Liver (tissue), 9 donors: ENCODE measurements around the gene TVP23A. TPM values are rescaled to one million over a fixed set of nuclear protein-coding genes. Genes with fewer than 3 reads are reported as not detected.

ENCODE experiments used
- DNase-seq: peaks from one replicate; pipeline ENCODE4 v3.0.0-alpha.2; 2017; ENCODE audit warnings: low spot score
- H3K27ac ChIP-seq, 2 donors: one replicate each; pipeline ENCODE4 v1.7.0; 2013; ENCODE audit warnings: inconsistent platforms in 2 of 2, low read length in 2 of 2, control low read depth in 1 of 2, low read depth in 1 of 2, mild to moderate bottlenecking in 1 of 2
- H3K27me3 ChIP-seq, 4 donors: one replicate each; pipeline versions ENCODE4 v1.6.1 to v1.7.0; 2013; ENCODE audit warnings: low read length in 3 of 4, inconsistent platforms in 1 of 4, mild to moderate bottlenecking in 1 of 4, moderate library complexity in 1 of 4; ENCODE audit not compliant: control insufficient read depth in 4 of 4, insufficient read depth in 4 of 4
- H3K36me3 ChIP-seq, 4 donors: one replicate each; pipeline versions ENCODE4 v1.6.1 to v1.7.0; 2013; ENCODE audit warnings: low read length in 3 of 4, mild to moderate bottlenecking in 3 of 4, low read depth in 1 of 4, moderate library complexity in 1 of 4; ENCODE audit not compliant: control insufficient read depth in 4 of 4, insufficient read depth in 3 of 4
- H3K4me1 ChIP-seq, 4 donors: one replicate each; pipeline versions ENCODE4 v1.6.1 to v1.7.0; 2013; ENCODE audit warnings: low read length in 3 of 4, mild to moderate bottlenecking in 3 of 4, moderate library complexity in 1 of 4; ENCODE audit not compliant: control insufficient read depth in 4 of 4, insufficient read depth in 4 of 4
- H3K4me3 ChIP-seq, 3 donors: one replicate each; pipeline versions ENCODE4 v1.6.1 to v1.7.0; 2013; ENCODE audit warnings: low read length in 3 of 3, control low read depth in 1 of 3, low read depth in 1 of 3, mild to moderate bottlenecking in 1 of 3
- H3K9ac ChIP-seq, 2 donors: one replicate each; pipeline ENCODE4 v1.7.0; 2013; ENCODE audit warnings: low read length in 2 of 2, mild to moderate bottlenecking in 2 of 2, moderate library complexity in 2 of 2, control low read depth in 1 of 2, low read depth in 1 of 2
- H3K9me3 ChIP-seq, 4 donors: one replicate each; pipeline versions ENCODE4 v1.6.1 to v1.7.0; 2013; ENCODE audit warnings: low read length in 3 of 4; ENCODE audit not compliant: control insufficient read depth in 4 of 4
- EGR1 ChIP-seq, 2 donors: IDR thresholded peaks; 2 replicates each; pipeline ENCODE4 v1.6.1; 2016 to 2018; ENCODE audit warnings: antibody characterized with exemption in 2 of 2, low read depth in 2 of 2
- FOXA1 ChIP-seq: IDR thresholded peaks from 2 replicates; pipeline ENCODE4 v1.6.1; 2016; ENCODE audit warnings: antibody characterized with exemption
- FOXA2 ChIP-seq: IDR thresholded peaks from 2 replicates; pipeline ENCODE4 v1.6.1; 2016; ENCODE audit warnings: antibody characterized with exemption
- GABPA ChIP-seq, 2 donors: IDR thresholded peaks in 1 of 2; conservative IDR thresholded peaks in 1 of 2; 2 replicates each; pipeline ENCODE4 v1.6.1; 2016; ENCODE audit warnings: antibody characterized with exemption in 2 of 2, mild to moderate bottlenecking in 1 of 2, moderate library complexity in 1 of 2
- HNF4A ChIP-seq, 2 donors: conservative IDR thresholded peaks; 2 replicates each; pipeline ENCODE4 v1.6.1; 2016; ENCODE audit warnings: antibody characterized with exemption in 2 of 2, mild to moderate bottlenecking in 2 of 2
- HNF4G ChIP-seq: IDR thresholded peaks from 2 replicates; pipeline ENCODE4 v1.6.1; 2016; ENCODE audit warnings: antibody characterized with exemption
- JUND ChIP-seq, 2 donors: IDR thresholded peaks; 2 replicates each; pipeline ENCODE4 v1.6.1; 2016; ENCODE audit warnings: antibody characterized with exemption in 2 of 2
- RAD21 ChIP-seq, 2 donors: IDR thresholded peaks; 2 replicates each; pipeline ENCODE4 v1.6.1; 2016; ENCODE audit warnings: antibody characterized with exemption in 2 of 2, mild to moderate bottlenecking in 2 of 2
- RXRA ChIP-seq, 2 donors: IDR thresholded peaks; 2 replicates each; pipeline ENCODE4 v1.6.1; 2017 to 2018; ENCODE audit warnings: antibody characterized with exemption in 2 of 2, mild to moderate bottlenecking in 1 of 2
- SP1 ChIP-seq: IDR thresholded peaks from 2 replicates; pipeline ENCODE4 v1.6.1; 2018; ENCODE audit warnings: antibody characterized with exemption, mild to moderate bottlenecking
- TAF1 ChIP-seq: conservative IDR thresholded peaks from 2 replicates; pipeline ENCODE4 v1.6.1; 2016; ENCODE audit warnings: antibody characterized with exemption, mild to moderate bottlenecking
- YY1 ChIP-seq: IDR thresholded peaks from 2 replicates; pipeline ENCODE4 v1.6.1; 2016; ENCODE audit warnings: antibody characterized with exemption, mild to moderate bottlenecking
- WGBS: extraction: QIAGEN DNeasy Blood & Tissue Kit; methylation state at CpG from one replicate; pipeline ENCODE4 v1.1.7; 2013; 5-methylcytosine and 5-hydroxymethylcytosine counted together
- polyA plus RNA-seq, 2 donors: library from polyadenylated mRNA; stranded (reverse) in 1 of 2; unstranded in 1 of 2; fragments of 200-250 nt in 1 of 2; fragments of >200 nt in 1 of 2; fragmentation: Nextera tagmentation in 1 of 2; extraction: Ambion mirVana in 1 of 2; gene quantifications; one replicate each; pipeline versions ENCODE4 v1.2.1 to v1.2.3, GENCODE V29; 2013 to 2015
- total RNA-seq, 2 donors: library from RNA; depleted of rRNA; stranded (reverse); fragments of >200 nt; gene quantifications; one replicate each; pipeline ENCODE4 v1.2.3, GENCODE V29; 2014
- TF ChIP-seq, protein P1 (sequence below): IDR thresholded peaks from 2 replicates; pipeline ENCODE4 v1.6.1; 2016; ENCODE audit warnings: antibody characterized with exemption
- TF ChIP-seq, protein P2 (sequence below): IDR thresholded peaks from 2 replicates; pipeline ENCODE4 v1.6.1; 2016; ENCODE audit warnings: antibody characterized with exemption
- TF ChIP-seq, protein P3 (sequence below): IDR thresholded peaks from 2 replicates; pipeline ENCODE4 v1.6.1; 2016; ENCODE audit warnings: antibody characterized with exemption
- TF ChIP-seq, protein P4 (sequence below): IDR thresholded peaks from 2 replicates; pipeline ENCODE4 v1.6.1; 2016; ENCODE audit warnings: antibody characterized with exemption, mild to moderate bottlenecking
- donor health status: healthy.
- donor health status: healthy.
- donor health status: healthy.
- donor health status: healthy.
- donor health status: healthy.

TVP23A gene
- total and polyA plus RNA-seq, 4 donors: 0.09 to 0.32 (median 0.09) TPM; not detected in 1

DNA sequence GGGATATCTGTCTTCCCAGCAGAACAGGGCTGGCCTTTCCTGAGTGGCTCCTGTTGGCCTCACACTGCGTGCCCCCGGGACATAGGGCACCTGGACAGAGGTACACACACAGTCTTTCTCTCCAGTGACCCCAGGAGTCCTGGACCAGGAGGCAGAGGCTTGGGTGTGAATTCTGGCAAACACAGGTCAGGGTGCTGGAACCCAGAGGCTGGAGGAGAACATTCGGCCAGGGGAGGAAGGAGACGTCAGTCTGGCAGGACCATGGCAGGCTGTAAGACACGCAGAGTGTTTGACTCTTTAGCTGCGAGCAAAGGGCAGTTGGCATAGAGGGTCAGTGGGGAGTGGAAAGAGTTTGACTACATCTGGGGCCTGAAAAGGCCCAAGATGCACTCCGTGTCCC is 4.1 kb upstream of the TVP23A start:
- Histone ChIP-seq H3K9ac (no peak overlapping the region), H3K4me1 (peaks cover 3 to 14% (median 9%) of the 10 kb centered on the region in 4 donors), H3K27ac (no peak overlapping the region), H3K36me3 (no peaks in the 10 kb centered on the region), H3K4me3 (no peak overlapping the region), H3K27me3 (no peaks in the 10 kb centered on the region), H3K9me3 (no peaks in the 10 kb centered on the region)
- DNase-seq: no peak
- TF ChIP-seq RXRA (IDR thresholded peaks at IDR 0.05) (peak in 1 of 2 donors; percentile 55), HNF4G (no peak), SP1 (no peak), JUND (IDR thresholded peaks at IDR 0.05) (no peak), TAF1 (no peak), FOXA1 (no peak), FOXA2 (no peak), HNF4A (conservative IDR thresholded peaks at IDR 0.05) (peak; percentile 62 to 74), RAD21 (IDR thresholded peaks at IDR 0.05) (no peak)
- TF ChIP-seq, protein P1, sequence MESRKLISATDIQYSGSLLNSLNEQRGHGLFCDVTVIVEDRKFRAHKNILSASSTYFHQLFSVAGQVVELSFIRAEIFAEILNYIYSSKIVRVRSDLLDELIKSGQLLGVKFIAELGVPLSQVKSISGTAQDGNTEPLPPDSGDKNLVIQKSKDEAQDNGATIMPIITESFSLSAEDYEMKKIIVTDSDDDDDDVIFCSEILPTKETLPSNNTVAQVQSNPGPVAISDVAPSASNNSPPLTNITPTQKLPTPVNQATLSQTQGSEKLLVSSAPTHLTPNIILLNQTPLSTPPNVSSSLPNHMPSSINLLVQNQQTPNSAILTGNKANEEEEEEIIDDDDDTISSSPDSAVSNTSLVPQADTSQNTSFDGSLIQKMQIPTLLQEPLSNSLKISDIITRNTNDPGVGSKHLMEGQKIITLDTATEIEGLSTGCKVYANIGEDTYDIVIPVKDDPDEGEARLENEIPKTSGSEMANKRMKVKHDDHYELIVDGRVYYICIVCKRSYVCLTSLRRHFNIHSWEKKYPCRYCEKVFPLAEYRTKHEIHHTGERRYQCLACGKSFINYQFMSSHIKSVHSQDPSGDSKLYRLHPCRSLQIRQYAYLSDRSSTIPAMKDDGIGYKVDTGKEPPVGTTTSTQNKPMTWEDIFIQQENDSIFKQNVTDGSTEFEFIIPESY: no peak
- TF ChIP-seq, protein P2, sequence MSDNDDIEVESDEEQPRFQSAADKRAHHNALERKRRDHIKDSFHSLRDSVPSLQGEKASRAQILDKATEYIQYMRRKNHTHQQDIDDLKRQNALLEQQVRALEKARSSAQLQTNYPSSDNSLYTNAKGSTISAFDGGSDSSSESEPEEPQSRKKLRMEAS: no peak
- TF ChIP-seq, protein P3, sequence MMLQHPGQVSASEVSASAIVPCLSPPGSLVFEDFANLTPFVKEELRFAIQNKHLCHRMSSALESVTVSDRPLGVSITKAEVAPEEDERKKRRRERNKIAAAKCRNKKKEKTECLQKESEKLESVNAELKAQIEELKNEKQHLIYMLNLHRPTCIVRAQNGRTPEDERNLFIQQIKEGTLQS: no peak
- WGBS: 50% methylated on average over 7 of the region's 7 CpGs

DNA sequence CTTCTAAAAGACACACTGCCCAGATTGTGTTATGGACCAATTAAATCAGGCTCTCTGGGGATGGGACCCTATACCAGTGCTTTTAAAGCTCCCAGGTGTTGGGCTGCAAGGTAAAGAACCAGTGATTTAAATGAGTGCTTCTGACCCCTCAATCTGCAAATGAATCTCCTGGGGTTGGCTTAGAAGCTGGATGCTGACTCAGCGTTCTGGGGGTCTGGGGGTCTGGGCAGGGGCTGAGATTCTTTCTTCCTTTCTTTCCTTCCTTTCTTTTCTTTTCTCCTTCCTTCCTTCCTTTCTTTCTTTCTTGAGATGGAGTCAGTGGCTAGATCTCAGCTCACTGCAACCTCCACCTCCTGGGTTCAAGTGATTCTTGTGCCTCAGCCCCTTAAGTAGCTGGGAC is 2.0 kb upstream of the TVP23A start:
- Histone ChIP-seq H3K4me3 (no peak overlapping the region), H3K27me3 (no peaks in the 10 kb centered on the region), H3K4me1 (peaks cover 0 to 7% (median 5%) of the 10 kb centered on the region in 4 donors), H3K36me3 (no peaks in the 10 kb centered on the region), H3K9ac (no peak overlapping the region), H3K27ac (no peak overlapping the region), H3K9me3 (no peaks in the 10 kb centered on the region)
- TF ChIP-seq, protein P2: no peak
- no peak for TF ChIP-seq EGR1 (IDR thresholded peaks at IDR 0.05; ENCODE audit: low read depth in 2 of 2)
- WGBS: 42% methylated on average over 1 of the region's 1 CpG
- DNase-seq: no peak

DNA sequence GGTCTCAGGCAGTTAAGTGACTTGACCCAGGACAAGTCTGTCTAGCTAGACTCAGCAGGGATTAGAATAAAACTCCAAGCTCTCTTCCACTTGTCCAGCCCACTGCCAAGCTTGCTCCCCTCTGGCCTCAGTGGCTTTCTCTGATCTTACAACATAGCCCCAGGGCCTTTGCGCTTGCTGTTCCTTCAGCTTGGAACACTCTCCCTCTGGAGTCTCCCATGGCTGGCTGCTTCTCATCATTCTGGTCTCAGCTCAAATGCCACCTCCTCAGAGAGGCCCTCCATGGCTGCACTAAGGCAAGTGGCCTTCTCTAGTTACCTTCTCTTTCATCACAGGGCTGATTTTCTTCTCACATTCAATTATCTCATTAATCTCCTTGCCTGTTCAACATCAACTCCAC is 1.1 kb downstream of the TVP23A start:
- no peak for DNase-seq
- Histone ChIP-seq H3K27ac (no peak overlapping the region), H3K9ac (no peak overlapping the region), H3K36me3 (no peaks in the 10 kb centered on the region), H3K4me3 (no peak overlapping the region), H3K4me1 (peaks cover 0 to 2% (median 2%) of the 10 kb centered on the region in 4 donors), H3K9me3 (no peaks in the 10 kb centered on the region), H3K27me3 (no peaks in the 10 kb centered on the region)
- 98% methylated on average over 1 of the region's 1 CpG for WGBS
- TF ChIP-seq, protein P3: no peak
- TF ChIP-seq, protein P2: no peak
- TF ChIP-seq, protein P4, sequence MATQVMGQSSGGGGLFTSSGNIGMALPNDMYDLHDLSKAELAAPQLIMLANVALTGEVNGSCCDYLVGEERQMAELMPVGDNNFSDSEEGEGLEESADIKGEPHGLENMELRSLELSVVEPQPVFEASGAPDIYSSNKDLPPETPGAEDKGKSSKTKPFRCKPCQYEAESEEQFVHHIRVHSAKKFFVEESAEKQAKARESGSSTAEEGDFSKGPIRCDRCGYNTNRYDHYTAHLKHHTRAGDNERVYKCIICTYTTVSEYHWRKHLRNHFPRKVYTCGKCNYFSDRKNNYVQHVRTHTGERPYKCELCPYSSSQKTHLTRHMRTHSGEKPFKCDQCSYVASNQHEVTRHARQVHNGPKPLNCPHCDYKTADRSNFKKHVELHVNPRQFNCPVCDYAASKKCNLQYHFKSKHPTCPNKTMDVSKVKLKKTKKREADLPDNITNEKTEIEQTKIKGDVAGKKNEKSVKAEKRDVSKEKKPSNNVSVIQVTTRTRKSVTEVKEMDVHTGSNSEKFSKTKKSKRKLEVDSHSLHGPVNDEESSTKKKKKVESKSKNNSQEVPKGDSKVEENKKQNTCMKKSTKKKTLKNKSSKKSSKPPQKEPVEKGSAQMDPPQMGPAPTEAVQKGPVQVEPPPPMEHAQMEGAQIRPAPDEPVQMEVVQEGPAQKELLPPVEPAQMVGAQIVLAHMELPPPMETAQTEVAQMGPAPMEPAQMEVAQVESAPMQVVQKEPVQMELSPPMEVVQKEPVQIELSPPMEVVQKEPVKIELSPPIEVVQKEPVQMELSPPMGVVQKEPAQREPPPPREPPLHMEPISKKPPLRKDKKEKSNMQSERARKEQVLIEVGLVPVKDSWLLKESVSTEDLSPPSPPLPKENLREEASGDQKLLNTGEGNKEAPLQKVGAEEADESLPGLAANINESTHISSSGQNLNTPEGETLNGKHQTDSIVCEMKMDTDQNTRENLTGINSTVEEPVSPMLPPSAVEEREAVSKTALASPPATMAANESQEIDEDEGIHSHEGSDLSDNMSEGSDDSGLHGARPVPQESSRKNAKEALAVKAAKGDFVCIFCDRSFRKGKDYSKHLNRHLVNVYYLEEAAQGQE: no peak
- TF ChIP-seq HNF4A (conservative IDR thresholded peaks at IDR 0.05) (no peak), RXRA (IDR thresholded peaks at IDR 0.05) (no peak), SP1 (no peak), GABPA (IDR thresholded peaks at IDR 0.05 in 1 of 2, conservative IDR thresholded peaks at IDR 0.05 in 1 of 2) (no peak), HNF4G (no peak), EGR1 (IDR thresholded peaks at IDR 0.05; ENCODE audit: low read depth in 2 of 2) (no peak), YY1 (no peak)
- TF ChIP-seq, protein P1: no peak
